Stimulated activated CD4-positive, alpha-beta T cell treated with anti-CD3 and anti-CD28 coated beads, Interleukin-1b, Interleukin-23, amount 100 ng/mL, for 24 hours (primary cell): Measurements from ENCODE around the gene TMOD2.

Source experiments
- DNase-seq, 4 experiments: peaks; one replicate each; pipeline ENCODE4 v3.0.0-alpha.2; 2020; ENCODE audit warnings: low read depth in 4 of 4, low spot score in 1 of 4

The TMOD2 gene

DNA sequence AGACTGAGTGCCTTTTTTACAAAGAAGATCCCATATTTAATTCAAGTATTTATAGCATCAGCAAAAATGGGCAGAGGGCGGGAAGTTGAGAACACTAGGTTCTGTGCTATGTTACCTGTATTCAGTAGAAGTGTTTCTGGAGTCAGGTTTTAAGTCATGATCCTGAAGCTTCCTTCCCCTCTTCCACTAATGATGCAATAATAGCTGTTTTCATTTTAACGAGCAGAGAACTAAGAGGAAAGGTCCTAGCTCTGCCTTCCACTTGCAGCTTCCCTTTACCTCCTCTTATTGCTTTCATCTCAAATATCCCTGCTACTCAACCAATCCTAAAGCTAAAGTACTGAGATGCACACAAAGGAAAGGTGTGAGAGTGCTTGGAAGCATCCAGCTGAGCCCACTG lies 61.2 kb downstream of the TMOD2 start:
- no peak for DNase-seq

DNA sequence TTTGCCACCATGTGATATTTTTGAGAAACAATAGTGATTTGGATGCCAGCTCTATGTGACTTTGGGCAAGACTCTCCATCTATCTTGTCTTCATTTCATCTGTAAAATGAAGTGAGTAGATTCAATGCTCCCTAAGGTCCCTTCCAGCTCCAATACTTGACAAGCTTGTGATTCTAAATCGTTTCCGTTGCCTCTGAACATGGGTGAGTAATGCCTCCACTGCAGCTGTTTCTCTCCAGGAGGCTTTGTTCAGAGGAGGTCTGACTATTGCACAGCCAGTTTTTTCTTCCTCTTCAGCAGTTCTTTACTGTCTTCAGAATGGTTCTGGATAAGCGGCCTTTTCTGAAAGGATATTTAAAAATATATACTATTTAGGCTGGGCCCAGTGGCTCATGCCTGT lies 63.2 kb downstream of the TMOD2 start:
- no peak for DNase-seq

DNA sequence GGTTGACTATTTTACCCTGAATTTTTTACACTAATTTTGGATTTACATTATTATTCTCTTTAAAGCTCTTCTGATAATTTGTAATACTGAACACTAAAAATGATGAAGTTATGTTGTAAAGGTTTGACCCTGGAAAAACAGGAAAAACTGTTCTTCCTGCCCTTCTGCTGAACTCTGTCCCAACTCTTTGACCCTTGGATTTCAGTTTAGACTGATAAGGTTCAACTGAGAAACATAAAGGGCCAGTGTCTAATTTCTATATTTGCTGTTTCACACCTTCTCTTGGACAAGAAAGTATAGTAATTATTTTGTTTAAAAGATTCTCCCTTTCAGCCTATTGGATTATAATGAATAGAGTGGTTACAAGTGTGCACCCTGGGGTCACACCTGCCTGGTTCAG lies 65.2 kb downstream of the TMOD2 start:
- no peak for DNase-seq

DNA sequence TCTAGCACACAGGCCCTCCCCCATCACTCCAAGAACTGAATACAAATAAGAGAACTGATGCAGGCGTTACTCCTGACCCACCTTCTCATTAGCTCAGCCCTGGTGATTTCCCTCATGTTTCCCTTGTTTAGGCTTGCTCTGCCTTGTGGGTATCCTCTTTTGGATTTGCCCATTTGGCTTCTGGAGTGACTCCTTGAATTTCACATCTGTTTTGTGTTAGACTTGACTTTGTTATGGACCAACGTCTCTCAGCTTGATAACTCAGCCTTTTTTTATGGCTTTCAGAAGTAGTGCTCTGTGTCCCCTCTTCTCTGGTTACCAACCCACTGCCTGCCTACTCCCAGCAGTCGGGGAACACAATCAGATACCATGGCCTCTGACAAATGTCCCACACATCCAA lies 66.8 kb downstream of the TMOD2 start:
- DNase-seq = no peak

DNA sequence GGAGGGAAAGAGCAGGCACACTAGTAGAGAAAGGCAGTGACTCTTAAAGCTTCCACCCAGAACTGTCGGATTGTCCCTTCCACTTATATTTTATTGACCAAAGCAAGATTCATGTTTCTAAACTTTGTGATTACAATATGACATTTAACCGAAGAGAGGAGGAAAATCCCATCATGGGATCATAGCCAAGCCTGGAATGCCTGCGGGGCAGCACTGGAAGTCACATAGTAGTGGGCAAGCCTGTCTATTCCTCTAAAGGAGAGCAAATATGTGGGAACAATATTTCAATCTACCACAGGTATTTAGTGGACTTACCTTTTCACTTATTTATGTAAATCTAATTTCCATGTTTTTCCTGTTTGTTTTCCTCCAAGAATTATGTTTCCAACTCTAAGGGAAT lies 74.3 kb downstream of the TMOD2 start:
- no peak for DNase-seq

DNA sequence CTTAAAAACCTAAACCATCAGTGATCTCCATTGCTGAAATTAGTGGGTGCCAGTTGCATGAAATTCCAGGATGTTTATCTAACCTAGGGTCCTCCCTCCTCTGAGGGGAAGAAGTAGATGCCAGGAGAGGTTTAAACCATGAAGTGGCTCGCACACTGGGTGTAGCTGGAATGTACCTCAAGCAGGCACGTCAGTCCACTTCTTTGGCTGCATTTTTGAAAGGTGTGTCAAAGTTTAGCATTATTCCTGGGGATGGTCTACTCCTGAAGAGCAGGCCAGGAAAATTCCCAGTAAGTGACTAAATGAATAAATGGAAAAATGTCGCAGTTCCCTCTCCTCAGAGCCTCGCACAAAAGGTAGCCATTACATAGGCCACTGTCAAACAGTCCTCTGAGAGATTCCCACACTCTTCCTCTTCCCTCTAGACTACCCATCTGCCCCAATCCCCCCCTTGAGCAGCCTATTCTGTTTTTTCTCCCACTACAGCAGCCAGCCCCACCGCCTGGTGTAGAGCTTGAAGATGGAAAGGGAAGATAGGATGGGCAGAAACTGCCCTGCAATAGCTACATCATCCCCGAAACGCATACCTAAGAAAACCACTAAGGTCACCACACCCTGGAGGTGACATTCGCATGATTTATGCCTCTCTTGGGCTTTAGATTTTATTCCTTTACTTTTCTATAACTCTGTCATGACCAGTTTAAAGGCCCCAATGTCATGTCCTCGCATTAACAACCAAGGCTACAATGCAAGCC lies 77.4 kb downstream of the TMOD2 start:
- no peak for DNase-seq

DNA sequence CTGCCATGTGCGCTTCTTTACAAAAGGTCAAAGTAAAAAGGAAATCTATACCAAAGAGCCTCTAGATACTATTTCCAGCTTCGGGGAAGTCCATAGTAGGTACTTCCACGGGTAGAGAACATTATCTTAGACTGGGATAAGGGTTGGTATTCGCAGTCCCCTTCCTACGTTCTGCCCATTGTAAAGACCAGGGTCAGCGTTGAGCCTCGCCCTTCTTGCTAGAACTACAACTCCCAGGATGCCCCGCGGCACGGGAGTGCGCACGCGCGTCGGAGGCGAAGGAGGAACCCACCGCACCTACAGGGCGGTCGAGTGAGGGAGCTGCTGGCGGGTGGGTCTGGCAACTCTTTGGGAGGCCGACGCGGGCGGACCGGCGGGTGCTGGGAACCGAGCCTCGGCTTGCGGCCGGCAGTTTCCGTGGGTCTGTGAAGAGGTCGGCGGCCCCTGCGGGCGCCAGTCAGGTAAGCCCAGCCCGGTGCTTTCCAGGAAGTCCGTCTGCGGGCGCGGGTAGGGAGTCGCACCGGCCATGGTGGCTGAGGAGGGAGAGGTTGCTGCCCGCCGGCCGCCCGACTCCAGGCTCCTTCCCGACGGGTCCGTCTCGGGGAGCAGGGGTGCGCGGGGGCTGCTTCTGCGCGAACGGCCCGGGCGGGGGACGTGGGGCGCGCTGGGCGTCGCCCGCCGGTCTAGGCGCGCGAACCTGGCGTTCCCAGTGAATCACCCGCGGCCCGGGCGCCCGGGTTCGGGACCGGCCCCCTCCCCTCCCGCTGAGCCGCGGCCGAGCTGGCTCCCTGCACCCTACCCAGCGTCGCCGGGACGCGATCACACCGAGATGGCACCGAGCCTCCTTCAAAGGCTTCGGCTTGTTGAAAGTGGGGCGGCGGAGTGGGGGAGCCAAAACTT lies 78.2 kb downstream of the TMOD2 start, which contains the start of gene TMOD3:
TSS of gene TMOD3 (plus strand) at position 278 of the 900 bp plus-strand sequence. CDS start 33,232 bp downstream, outside the sequence.
- DNase-seq = peak; percentile 77 to 87 (median 80)

DNA sequence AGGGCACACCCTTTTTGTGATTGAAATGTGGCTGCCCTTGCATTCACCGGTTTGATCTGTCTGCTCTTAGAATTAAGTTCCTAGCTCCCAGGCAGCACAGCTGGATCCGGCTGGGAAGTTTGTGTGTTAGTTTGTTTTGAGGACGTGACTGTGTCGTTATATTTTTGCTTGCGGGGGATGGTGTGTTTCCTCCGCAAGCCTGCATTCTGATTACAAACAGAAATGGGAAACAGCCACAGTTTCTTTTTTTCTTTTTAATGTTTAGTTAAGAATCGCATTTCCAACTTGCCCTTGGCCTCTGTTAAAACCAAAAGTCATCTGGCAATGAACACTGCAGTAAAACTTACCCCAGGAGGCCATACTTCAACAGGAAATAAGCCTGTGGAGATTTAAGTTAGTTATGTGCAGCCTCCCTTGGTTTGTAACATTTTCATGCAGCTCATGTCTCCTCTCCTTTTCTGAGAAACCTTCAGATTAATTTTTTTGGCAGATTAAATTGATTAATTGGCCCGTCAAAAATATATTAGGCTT lies 78.9 kb downstream of the TMOD2 start:
- no peak for DNase-seq

DNA sequence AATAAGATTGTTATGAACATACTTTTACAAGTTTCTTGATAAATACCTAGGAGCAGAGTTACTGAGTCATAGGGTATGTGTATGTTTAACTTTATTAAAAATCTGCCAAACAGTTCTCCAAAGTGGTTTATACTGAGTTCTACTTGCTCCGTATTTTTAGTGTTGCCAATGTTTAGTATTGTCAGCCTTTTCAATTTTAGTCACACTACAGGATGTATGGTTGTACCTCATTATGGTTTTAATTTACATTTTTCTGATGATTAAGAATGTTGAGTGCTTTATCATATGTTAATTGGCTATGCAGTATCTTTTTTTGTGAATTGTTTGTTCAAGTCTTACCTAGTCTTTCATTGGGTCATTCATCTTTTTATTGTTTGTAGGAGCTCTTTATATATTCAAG lies 82.4 kb downstream of the TMOD2 start:
- no peak for DNase-seq

DNA sequence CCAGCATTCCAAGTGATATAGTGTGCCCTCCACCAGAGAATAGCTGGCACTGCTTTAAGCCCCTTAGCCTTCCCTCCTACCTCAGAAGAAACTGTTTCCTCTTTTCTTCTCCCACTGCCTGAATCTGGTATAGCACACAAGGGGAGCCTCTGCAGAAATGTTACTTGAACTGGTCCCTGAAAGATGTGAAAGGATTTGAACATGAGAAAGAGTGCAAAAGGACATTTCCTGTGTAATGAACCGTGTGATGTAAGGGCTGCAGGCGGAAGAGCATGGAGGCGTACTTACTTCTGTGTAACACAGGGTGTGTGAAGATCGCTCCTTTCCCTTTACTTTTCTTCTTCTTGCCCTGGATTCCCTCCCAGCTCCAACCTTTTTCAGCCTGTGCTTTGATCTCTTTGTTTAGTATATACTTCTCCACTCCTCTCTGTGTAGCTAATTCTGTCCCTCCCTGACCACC lies 86.4 kb downstream of the TMOD2 start:
- DNase-seq = no peak

DNA sequence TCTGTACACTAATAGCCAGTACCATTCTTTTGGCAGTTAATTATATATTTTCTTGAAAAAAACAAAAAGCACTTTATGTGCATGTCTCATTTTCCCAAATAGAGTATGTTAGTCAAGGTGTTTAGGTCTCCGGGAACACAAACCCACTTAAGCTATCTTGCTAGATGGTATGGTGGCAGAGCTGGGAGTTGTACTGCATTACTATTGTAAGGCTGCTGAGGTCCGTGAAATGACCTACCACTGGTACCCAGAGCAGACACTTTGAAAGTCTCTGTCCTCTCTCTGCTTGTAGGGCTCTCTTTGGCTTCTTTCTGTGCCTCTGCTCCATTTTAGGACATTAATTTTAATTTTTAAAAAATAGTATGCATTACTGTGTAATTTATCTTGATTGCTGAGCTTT lies 86.9 kb downstream of the TMOD2 start:
- no peak for DNase-seq

DNA sequence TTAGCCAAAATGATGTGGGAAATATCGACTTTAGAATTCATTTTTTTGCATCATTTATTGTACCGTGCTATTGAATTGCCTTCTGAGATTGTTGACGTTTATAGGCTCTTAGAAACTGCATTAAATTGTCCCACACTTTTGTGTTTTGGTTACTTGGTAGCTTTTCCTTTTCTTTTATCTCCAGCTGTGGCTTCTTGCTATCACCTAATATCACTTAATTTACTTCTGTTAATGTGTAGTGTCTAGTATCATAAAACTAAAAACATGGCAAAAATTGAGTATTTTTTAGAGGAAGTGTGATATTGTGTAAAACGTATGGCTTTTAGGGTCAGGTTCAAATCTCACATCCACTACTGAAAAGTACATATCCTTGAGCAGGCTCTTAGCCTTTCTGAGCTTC lies 89.3 kb downstream of the TMOD2 start:
- no peak for DNase-seq

DNA sequence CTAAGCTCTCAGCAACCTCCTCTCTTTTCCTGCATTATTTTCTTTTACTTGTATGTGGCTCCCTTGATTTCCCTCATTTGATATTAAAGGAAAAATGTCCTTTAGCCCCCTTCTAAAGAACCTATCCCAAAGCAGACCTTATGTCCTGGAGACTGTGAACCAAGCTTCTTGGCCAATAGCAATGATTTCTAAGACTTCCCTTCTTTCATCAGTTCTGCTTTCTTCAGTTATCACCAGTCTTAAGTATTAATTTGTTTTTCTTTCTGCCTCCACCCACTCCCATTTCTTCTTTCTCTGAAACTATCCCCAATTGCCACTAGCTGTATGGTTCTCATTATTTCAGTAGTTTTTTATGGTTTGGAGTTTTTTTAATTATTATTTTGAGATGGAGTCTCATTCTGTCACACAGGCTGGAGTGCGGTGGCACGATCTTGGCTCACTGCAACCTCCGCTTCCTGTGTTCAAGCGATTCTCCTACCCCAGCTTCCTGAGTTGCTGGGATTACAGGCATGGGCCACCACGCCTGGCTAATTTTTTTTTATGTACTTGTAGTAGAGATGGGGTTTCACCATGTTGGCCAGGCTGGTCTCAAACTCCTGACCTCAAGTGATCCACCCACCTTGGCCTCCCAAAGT lies 90.1 kb downstream of the TMOD2 start:
- DNase-seq = no peak

DNA sequence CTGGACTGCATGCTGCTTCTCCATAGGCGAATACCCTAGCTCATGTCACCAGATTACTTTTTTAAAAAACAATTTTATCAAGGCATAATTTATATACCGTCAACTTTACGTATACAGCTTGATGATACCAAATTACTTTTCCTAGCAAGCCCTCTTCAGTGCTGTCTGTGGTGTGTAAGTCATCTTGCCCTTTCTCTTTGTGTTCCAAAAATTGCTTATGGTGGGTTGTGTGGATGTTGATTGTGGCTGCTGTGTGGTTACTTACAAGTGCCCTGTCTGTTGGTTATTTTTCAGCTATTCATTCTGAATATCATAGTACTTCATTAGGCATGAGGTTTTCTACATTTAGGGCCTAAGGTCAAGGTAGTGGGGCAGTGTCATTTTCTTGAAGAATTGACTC lies 90.9 kb downstream of the TMOD2 start:
- no peak for DNase-seq

DNA sequence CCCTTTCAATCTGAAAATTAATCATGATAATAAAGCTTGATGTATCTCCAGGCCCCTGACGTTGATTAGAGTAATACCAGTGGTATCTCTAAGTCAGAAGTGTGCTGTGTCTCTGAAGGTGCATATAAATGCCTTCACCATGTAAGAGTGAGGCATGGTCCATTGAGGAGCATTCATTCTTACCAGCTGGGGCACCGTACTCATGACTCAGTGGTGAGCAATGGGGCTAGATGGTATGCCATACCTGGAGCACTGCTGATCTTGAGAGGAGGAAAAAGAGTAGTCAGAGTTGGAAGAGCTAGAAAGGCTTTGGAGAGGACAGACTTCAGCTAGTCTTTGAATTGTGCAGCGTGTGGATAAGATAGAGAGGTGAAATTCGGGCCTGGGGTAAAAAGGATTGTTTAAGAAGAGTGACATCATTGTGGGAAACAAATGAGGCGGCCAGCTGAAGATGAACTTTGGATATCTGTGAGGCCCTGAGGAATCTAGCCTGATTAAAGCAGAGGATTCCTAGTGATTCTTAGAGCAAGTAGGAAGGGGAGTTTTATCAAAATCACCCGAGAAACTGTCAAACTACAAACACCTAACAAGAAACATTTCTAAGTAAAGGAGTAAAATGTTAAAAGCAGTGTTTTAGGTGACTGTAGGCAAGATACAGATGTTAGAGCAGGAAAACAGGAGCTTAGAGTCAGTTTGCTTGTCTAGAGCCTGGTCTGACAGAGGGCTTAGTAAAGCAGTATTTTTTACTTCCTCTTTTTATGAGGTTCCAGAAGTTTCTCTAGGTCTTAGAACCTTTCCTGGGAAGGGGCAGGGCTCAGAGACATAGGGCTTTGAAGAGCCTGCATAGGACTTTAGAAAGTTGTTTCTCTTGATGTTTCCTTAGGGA lies 91.7 kb downstream of the TMOD2 start:
- DNase-seq = no peak

DNA sequence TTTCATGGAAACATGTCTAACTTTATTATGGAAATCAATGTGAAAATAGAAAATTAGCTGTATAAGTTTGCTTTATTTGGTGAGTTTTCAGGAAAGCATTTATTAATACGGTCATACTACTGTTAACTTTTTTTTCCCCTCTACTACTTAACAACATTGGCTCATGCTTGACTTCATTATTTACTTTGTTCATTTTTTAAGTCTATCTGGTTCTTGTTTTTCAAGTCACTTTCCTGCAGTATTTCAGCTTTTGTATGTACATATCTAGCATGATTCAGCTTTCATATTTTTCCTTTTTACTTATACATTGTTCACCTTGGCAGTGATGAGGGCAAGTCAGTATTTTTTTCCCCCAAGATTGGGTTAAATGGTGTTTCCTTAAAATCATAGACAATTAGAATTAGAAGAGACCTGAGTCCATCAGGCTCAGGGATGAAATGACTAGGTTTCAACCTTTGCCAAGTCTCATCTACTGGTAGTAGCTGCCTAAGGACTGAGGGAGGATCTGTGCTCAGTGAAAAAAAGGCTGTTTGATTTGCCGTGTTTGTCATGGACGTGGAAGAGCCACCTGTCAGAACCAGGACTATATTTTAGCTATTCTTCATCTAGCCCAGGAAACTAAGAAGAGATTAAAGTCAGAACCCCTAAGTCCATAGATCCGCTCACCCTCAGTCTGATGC lies 93.5 kb downstream of the TMOD2 start:
- no peak for DNase-seq

DNA sequence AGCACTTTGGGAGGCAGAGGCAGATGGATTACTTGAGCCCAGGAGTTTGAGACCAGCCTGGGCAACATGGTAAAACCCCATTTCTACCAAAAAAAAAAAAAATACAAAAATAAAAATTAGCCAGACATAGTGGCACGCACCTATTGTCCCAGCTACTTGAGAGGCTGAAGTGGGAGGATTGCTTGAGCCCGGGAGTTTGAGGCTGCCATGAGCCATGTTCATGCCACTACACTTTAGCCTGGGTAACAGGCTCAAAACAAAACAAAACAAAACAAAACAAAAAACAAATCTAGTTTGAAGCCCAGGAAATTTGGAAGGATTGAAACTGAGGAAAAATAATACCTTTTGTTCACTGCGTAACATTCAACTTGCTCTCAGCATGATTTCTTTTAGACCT lies 94.7 kb downstream of the TMOD2 start:
- DNase-seq = no peak

DNA sequence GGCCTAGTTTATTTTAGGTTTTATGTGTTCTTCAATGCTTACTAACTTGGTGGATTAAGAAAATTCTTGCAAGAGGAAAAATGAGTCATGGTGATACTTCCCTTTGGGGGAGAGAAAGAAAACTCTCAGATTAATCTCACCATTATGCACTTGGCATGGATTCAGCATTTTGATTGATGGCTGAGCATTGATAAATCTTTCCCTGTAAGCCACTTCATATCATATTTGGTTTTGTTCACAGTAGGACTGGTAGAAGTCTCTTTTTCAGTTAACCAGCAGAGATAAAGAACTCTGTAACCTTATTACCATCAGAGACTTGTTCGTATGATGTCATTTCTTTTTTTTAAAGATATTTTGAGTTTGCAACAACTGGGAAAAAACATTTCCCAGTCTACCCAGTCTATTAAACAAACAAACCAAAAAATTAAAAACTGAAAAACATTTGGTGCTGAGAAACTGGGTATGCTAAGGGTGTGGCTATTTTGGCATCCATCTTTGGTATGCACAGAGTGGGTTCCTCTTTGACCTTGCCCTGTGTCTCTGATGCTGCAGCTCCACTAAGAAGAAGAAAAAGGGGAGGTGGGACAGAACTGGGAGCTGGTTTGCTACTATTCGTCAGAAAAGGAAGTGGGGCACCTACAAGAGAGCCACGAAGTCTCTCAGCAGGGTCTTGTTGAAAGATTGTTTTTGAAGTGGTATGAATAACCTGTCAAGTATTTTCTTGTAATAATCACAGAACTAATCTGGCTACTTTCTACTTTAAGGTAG lies 95.2 kb downstream of the TMOD2 start:
- no peak for DNase-seq

DNA sequence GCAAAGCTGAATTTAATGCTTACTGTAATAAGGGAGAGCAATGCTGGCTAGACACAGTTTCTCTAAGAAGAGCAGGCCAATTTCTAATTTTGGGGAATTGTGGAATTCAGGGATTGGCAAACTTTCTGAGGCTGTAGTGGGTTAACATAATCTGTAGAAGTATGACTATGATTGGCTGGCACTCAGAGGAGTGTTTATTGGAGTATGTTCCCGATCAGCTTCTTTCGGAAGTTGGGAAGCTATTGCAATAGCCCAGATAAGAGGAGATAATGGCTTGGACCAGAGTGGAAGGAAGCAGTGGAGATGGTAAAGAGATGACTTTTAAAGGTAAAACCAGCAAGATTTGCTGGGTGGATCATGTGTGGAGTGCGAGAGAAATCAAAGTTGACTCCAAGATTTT lies 97.4 kb downstream of the TMOD2 start:
- DNase-seq = no peak
